GM12891 (cell line): Measurements from ENCODE around the gene CFHR4.
"Not testable (repeated sequence)": the region's sequence is repeated elsewhere in the genome, so short reads cannot be mapped to it uniquely, and the experiment has no call there.

Experiments
- PAX5 ChIP-seq: IDR thresholded peaks from 2 replicates; pipeline ENCODE4 v1.6.1; 2011; ENCODE audit warnings: low read length, moderate library complexity, mild to moderate bottlenecking; ENCODE audit not compliant: insufficient read depth, severe bottlenecking
- POLR2A ChIP-seq: IDR thresholded peaks from 2 replicates; pipeline ENCODE4 v1.6.1; 2011; ENCODE audit warnings: low read depth, low read length, control low read depth
- POLR2AphosphoS5 ChIP-seq: IDR thresholded peaks from 2 replicates; pipeline ENCODE4 v1.6.1; 2011; ENCODE audit warnings: low read depth, low read length, control low read depth
- SPI1 ChIP-seq: IDR thresholded peaks from 2 replicates; pipeline ENCODE4 v1.6.1; 2011; ENCODE audit warnings: low read depth, low read length, control low read depth
- TAF1 ChIP-seq: IDR thresholded peaks from 2 replicates; pipeline ENCODE4 v1.6.1; 2011; ENCODE audit warnings: low read depth, low read length, control low read depth

- TF ChIP-seq POLR2AphosphoS5, POLR2A, TAF1, SPI1, PAX5: not testable (repeated sequence)
Measured at GRCh38 chr1:196886560-196886959, 1.3 kb upstream of the CFHR4 start.
